Duodenal mucosa (tissue), 2 donors: ENCODE results near the gene PPP6R3.
A peak's percentile ranks its signal among the peaks of the same experiment; 100 is the strongest.

Source experiments
- H3K27ac ChIP-seq: one replicate; pipeline ENCODE4 v1.7.0; 2013; ENCODE audit warnings: low read depth, low read length
- H3K27me3 ChIP-seq, 2 donors: one replicate each; pipeline ENCODE4 v1.7.0; 2013; ENCODE audit warnings: low read length in 2 of 2, control low read depth in 1 of 2; ENCODE audit not compliant: insufficient read depth in 2 of 2, control insufficient read depth in 1 of 2
- H3K36me3 ChIP-seq, 2 donors: one replicate each; pipeline ENCODE4 v1.7.0; 2013; ENCODE audit warnings: low read length in 2 of 2, control low read depth in 1 of 2; ENCODE audit not compliant: insufficient read depth in 2 of 2, control insufficient read depth in 1 of 2
- H3K4me1 ChIP-seq, 2 donors: one replicate each; pipeline ENCODE4 v1.7.0; 2013; ENCODE audit warnings: low read length in 2 of 2, control low read depth in 1 of 2; ENCODE audit not compliant: insufficient read depth in 2 of 2, control insufficient read depth in 1 of 2
- H3K4me3 ChIP-seq, 2 donors: one replicate each; pipeline ENCODE4 v1.7.0; 2013; ENCODE audit warnings: low read length in 2 of 2, low read depth in 1 of 2
- H3K9ac ChIP-seq, 2 donors: one replicate each; pipeline ENCODE4 v1.7.0; 2013; ENCODE audit warnings: low read length in 2 of 2, low read depth in 1 of 2
- H3K9me3 ChIP-seq, 2 donors: one replicate each; pipeline ENCODE4 v1.7.0; 2013; ENCODE audit warnings: low read length in 2 of 2, control low read depth in 1 of 2; ENCODE audit not compliant: control insufficient read depth in 1 of 2

Gene PPP6R3

GRCh38 chr11:68436162-68436888 is 24.2 kb upstream of the PPP6R3 start:
- no peak overlapping the region for H3K9ac ChIP-seq
- H3K9me3 ChIP-seq, result no peaks in the 10 kb centered on the region
- no peaks in the 10 kb centered on the region for H3K27me3 ChIP-seq
- H3K4me3 ChIP-seq, result no peak overlapping the region
- H3K27ac ChIP-seq, result no peak overlapping the region
- peaks cover 10 to 88% of the 10 kb centered on the region in 2 donors for H3K36me3 ChIP-seq
- no peaks in the 10 kb centered on the region for H3K4me1 ChIP-seq

- Histone ChIP-seq H3K27ac (no peak overlapping the region), H3K27me3 (no peaks in the 10 kb centered on the region), H3K4me1 (no peaks in the 10 kb centered on the region), H3K9ac (no peak overlapping the region), H3K36me3 (peaks cover 14 to 80% of the 10 kb centered on the region in 2 donors), H3K9me3 (no peaks in the 10 kb centered on the region), H3K4me3 (no peak overlapping the region)
Measured at GRCh38 chr11:68436985-68437926, 23.3 kb upstream of the PPP6R3 start.

GRCh38 chr11:68437927-68438657 is 22.5 kb upstream of the PPP6R3 start:
- no peak overlapping the region for H3K9ac ChIP-seq
- no peaks in the 10 kb centered on the region for H3K27me3 ChIP-seq
- no peaks in the 10 kb centered on the region for H3K4me1 ChIP-seq
- no peak overlapping the region for H3K4me3 ChIP-seq
- H3K36me3 ChIP-seq, result peaks cover 14 to 80% of the 10 kb centered on the region in 2 donors
- no peak overlapping the region for H3K27ac ChIP-seq
- H3K9me3 ChIP-seq, result no peaks in the 10 kb centered on the region

DNA sequence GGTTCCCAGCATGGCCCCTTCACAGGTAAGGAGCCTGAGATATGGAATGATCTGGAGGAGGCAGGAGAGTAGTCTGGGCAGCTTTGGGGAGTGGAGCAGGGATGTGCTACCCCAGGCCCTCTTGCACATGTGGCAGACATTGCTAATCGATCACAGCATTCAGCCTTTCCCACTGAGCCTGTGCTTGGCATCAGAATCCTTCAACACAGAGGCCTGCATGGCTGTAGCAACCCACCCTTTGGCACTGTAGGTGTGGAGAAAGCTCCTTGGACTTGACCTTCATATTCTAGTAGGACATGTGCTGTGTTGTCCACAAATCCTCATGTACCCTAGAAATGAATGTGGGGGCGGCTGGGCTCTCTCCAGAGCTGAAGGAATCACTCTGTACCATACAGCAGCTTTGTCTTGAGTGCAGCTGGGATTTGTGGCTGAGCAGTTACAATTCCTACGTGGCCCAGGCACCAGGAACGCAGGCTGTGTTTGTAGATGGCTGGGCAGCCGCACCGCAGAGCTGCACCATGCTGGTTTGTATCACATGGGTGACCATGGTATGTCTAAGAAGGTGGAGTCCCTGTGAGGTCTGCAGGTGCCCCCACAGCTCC is 21.8 kb upstream of the PPP6R3 start:
- Histone ChIP-seq H3K9ac (no peak overlapping the region), H3K4me1 (no peaks in the 10 kb centered on the region), H3K9me3 (no peaks in the 10 kb centered on the region), H3K27ac (no peak overlapping the region), H3K27me3 (no peaks in the 10 kb centered on the region), H3K36me3 (peaks cover 14 to 74% of the 10 kb centered on the region in 2 donors), H3K4me3 (no peak overlapping the region)

GRCh38 chr11:68439355-68440065 is 21.0 kb upstream of the PPP6R3 start:
- Histone ChIP-seq H3K27ac (peak overlapping the region; percentile 20), H3K9ac (no peak overlapping the region), H3K4me1 (no peaks in the 10 kb centered on the region), H3K4me3 (no peak overlapping the region), H3K27me3 (no peaks in the 10 kb centered on the region), H3K9me3 (no peaks in the 10 kb centered on the region), H3K36me3 (peaks cover 14 to 69% of the 10 kb centered on the region in 2 donors)

DNA sequence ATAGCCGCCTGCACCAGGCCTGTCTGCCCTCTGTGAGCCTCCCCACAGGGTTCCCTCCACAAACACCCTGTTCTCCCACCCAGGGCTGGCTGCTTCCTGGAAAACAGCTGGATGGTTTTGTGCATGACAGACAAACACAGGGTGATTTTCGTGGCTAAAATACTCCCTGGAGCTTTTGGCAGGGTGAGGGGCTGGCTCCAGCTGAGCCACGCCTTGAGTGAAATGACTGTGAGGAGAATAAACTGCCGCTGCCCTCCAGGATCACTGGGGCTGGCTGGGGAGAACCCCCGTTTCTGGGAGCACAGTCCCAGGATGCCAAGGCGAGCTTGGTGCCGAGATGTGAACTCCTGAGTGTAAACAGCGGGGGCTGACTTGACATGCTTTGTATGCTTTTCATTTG is 20.3 kb upstream of the PPP6R3 start:
- H3K9me3 ChIP-seq, result no peaks in the 10 kb centered on the region
- H3K4me3 ChIP-seq, result no peak overlapping the region
- H3K27me3 ChIP-seq, result no peaks in the 10 kb centered on the region
- peaks cover 14 to 65% of the 10 kb centered on the region in 2 donors for H3K36me3 ChIP-seq
- no peak overlapping the region for H3K9ac ChIP-seq
- no peak overlapping the region for H3K27ac ChIP-seq
- no peaks in the 10 kb centered on the region for H3K4me1 ChIP-seq

DNA sequence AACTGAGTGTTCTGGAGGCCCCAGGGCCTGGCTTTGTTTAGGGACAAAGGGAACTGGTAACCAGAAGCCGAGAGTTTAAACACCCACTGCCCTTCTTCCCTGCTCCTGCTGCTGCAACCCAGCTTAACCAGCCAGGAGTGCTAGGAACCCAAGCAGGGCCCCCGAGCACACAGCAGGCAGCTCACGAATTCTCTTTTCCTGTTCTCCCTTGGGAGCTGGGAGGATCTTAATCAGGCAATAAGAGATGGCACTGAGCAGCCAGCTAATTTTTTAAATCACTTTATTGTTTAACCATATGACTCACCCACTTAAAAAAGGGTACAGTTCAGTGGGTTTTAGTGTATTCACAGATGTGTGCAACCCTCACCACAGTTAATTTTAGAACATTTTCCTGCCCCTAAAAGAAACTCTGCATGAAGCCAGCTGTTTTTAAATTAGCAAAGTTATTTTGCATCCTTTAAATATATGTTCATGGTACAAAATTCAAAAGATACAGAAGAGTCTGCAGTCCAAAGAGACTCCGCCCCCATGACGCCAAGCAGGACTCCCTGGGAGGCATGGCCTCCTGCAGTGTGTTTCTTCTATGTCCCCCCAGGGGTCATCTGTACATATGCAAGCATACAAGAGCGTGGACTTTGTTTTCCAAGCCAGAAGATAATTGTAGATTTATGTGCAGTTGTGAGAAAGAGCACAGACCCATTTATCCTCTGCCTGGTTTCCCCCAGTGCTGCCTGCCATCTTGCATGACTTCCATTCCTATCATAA is 18.9 kb upstream of the PPP6R3 start:
- Histone ChIP-seq H3K27me3 (no peaks in the 10 kb centered on the region), H3K4me1 (no peaks in the 10 kb centered on the region), H3K27ac (no peak overlapping the region), H3K36me3 (peaks cover 11 to 55% of the 10 kb centered on the region in 2 donors), H3K4me3 (no peak overlapping the region), H3K9ac (no peak overlapping the region), H3K9me3 (no peaks in the 10 kb centered on the region)

DNA sequence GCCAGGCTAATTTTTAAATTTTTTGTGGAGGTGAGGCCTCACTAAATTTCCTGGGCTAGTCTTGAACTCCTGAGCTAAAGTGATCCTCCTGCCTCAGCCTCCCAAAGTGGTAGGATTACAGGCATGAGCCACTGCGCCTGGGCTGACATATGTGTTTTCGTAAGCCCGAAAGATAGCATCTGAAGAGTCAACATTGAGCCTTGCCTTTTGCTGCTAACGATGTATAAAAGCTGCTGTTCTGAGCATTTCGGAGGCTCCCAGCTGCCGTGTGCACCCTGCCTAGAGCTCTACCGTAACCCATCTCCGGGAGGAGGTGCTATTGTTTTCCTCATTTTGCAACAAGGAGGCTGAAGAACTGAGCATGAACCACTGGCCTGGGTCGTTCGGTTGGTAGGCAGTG is 18.1 kb upstream of the PPP6R3 start:
- no peak overlapping the region for H3K9ac ChIP-seq
- peaks cover 12 to 52% of the 10 kb centered on the region in 2 donors for H3K36me3 ChIP-seq
- no peak overlapping the region for H3K4me3 ChIP-seq
- H3K9me3 ChIP-seq, result no peaks in the 10 kb centered on the region
- H3K27ac ChIP-seq, result no peak overlapping the region
- no peaks in the 10 kb centered on the region for H3K27me3 ChIP-seq
- H3K4me1 ChIP-seq, result peaks cover 0 to 4% of the 10 kb centered on the region in 2 donors

DNA sequence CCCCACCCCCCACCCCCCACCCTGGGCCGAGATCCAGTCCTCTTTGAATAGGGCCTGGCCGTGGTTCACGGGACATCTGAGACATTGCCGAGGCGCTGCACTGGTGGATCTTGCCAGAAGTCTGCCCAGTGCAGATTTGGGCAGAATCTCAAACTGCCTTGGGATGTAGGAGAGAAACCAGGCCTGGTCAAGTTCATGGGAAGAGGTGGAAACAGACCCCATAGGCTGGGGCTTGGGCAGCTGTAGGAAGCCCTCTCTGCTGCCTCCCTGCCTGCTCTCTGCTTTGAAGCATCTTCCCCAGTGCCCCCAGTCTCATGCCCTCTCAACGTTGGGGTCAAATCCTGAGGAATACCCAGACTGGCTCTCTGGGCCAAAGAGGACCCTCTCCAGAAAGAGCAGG is 16.0 kb upstream of the PPP6R3 start:
- no peak overlapping the region for H3K9ac ChIP-seq
- H3K9me3 ChIP-seq, result no peaks in the 10 kb centered on the region
- H3K27ac ChIP-seq, result no peak overlapping the region
- peaks cover 0 to 4% of the 10 kb centered on the region in 2 donors for H3K4me1 ChIP-seq
- peaks cover 22 to 48% of the 10 kb centered on the region in 2 donors for H3K36me3 ChIP-seq
- H3K4me3 ChIP-seq, result no peak overlapping the region
- no peaks in the 10 kb centered on the region for H3K27me3 ChIP-seq
